HepG2 (cell line): ENCODE data around the gene DNAJC5. TPM values are rescaled to one million over a fixed set of nuclear protein-coding genes. Genes with fewer than 3 reads are reported as not detected.

Experiments used
- GABPB1 ChIP-seq: IDR thresholded peaks from 2 replicates; pipeline ENCODE4 v1.6.1; 2016; ENCODE audit warnings: mild to moderate bottlenecking, missing genetic modification reagents, moderate library complexity, missing compliant biosample characterization
- IKZF5 ChIP-seq: IDR thresholded peaks from 2 replicates; pipeline ENCODE4 v1.6.1; 2018; ENCODE audit warnings: missing genetic modification reagents, mild to moderate bottlenecking, missing compliant biosample characterization
- LBX2 ChIP-seq: sonication (generic); formaldehyde crosslinking; IDR thresholded peaks from 2 replicates; pipeline ENCODE4 v1.5.0; 2020; ENCODE audit warnings: missing genetic modification reagents, mild to moderate bottlenecking, borderline replicate concordance
- PBX2 ChIP-seq: IDR thresholded peaks from 2 replicates; pipeline ENCODE4 v1.6.1; 2016; ENCODE audit warnings: control low read depth
- RXRA ChIP-seq: sonication (generic); formaldehyde crosslinking; IDR thresholded peaks from 2 replicates; pipeline ENCODE4 v1.5.1; 2020; ENCODE audit warnings: missing genetic modification reagents
- SMARCE1 ChIP-seq: fragments of 450-650 bp; IDR thresholded peaks from 2 replicates; pipeline ENCODE4 v1.6.1; 2017; ENCODE audit warnings: borderline replicate concordance
- SNAPC4 ChIP-seq: sonication (generic); formaldehyde crosslinking; IDR thresholded peaks from 2 replicates; pipeline ENCODE4 v1.4.0; 2020; ENCODE audit warnings: mild to moderate bottlenecking, missing genetic modification reagents
- ZBTB20 ChIP-seq: sonication (generic); formaldehyde crosslinking; IDR thresholded peaks from 2 replicates; pipeline ENCODE4 v1.8.1; 2023; ENCODE audit warnings: missing genetic modification reagents, low read depth, mild to moderate bottlenecking, borderline replicate concordance
- ZGPAT ChIP-seq: IDR thresholded peaks from 2 replicates; pipeline ENCODE4 v1.6.1; 2016; ENCODE audit warnings: mild to moderate bottlenecking
- ZMAT3 ChIP-seq: sonication (generic); formaldehyde crosslinking; conservative IDR thresholded peaks from 2 replicates; pipeline ENCODE4 v1.7.0; 2021; ENCODE audit warnings: missing genetic modification reagents
- ZNF205 ChIP-seq: IDR thresholded peaks from 2 replicates; pipeline ENCODE4 v1.6.1; 2018; ENCODE audit warnings: missing biosample characterization, missing genetic modification reagents
- ZNF251 ChIP-seq: sonication (generic); formaldehyde crosslinking; IDR thresholded peaks from 2 replicates; pipeline ENCODE4 v1.9.0; 2021; ENCODE audit warnings: mild to moderate bottlenecking, missing genetic modification reagents
- ZNF430 ChIP-seq: sonication (generic); formaldehyde crosslinking; IDR thresholded peaks from 2 replicates; pipeline ENCODE4 v1.9.0; 2021; ENCODE audit warnings: mild to moderate bottlenecking, missing genetic modification reagents
- ZNF598 ChIP-seq: sonication (generic); formaldehyde crosslinking; IDR thresholded peaks from 2 replicates; pipeline ENCODE4 v1.5.1; 2020; ENCODE audit warnings: mild to moderate bottlenecking, missing genetic modification reagents, borderline replicate concordance
- ZNF614 ChIP-seq: IDR thresholded peaks from 2 replicates; pipeline ENCODE4 v1.6.1; 2018; ENCODE audit warnings: missing biosample characterization, missing genetic modification reagents, inconsistent platforms, borderline replicate concordance
- ZSCAN5A ChIP-seq: sonication (generic); formaldehyde crosslinking; IDR thresholded peaks from 2 replicates; pipeline ENCODE4 v1.8.0; 2022; ENCODE audit warnings: mild to moderate bottlenecking, missing genetic modification reagents, borderline replicate concordance
- polyA plus RNA-seq, 8 experiments: library from polyadenylated mRNA; depleted of rRNA in 3 of 8; stranded (reverse) in 7 of 8; unstranded in 1 of 8; fragments of >200 nt; fragmentation: Illumina TruSeq in 4 of 8; extraction: Trizol in 4 of 8; gene quantifications; 2 replicates each; pipeline versions ENCODE4 v1.2.1 to v1.2.3, GENCODE V29; 2011 to 2016; ENCODE audit warnings: low read depth in 4 of 8, missing spikeins in 1 of 8, mixed read lengths in 1 of 8; ENCODE audit not compliant: insufficient read depth in 1 of 8
- total RNA-seq, 5 experiments: library from RNA; depleted of rRNA; stranded (reverse); fragments of >200 nt; fragmentation: Illumina TruSeq; extraction: Trizol; gene quantifications; 2 replicates each; pipeline ENCODE4 v1.2.3, GENCODE V29; 2016; ENCODE audit warnings: low read depth in 1 of 5

DNAJC5 gene
- total and polyA plus RNA-seq, 2 of the 13 experiments (the other 11 are each of a cell fraction or from before 2014, with no cell fraction given) = 42.8 to 64.5 TPM

- TF ChIP-seq ZSCAN5A (CRISPR knock-in tag) (peak; percentile 77), ZNF251 (CRISPR knock-in tag) (peak; percentile 85; the same call in 1 of the 2 replicates), SMARCE1 (no peak), ZGPAT (CRISPR knock-in tag) (peak; percentile 84), ZNF205 (CRISPR knock-in tag) (0 out of 2 replicates have a peak, but pooled peaks have one; percentile 52), ZNF614 (CRISPR knock-in tag) (peak; percentile 81; the same call in 1 of the 2 replicates), PBX2 (CRISPR knock-in tag) (0 out of 2 replicates have a peak, but pooled peaks have one; percentile 24), GABPB1 (peak; percentile 87), LBX2 (CRISPR knock-in tag) (no peak), IKZF5 (CRISPR knock-in tag) (peak; percentile 72; the same call in 1 of the 2 replicates), ZMAT3 (CRISPR knock-in tag) (peak; percentile 92), ZNF598 (CRISPR knock-in tag) (peak; percentile 98; the same call in 1 of the 2 replicates), ZNF430 (CRISPR knock-in tag) (0 out of 2 replicates have a peak, but pooled peaks have one; percentile 39), ZBTB20 (CRISPR knock-in tag) (no peak), RXRA (CRISPR knock-in tag) (0 out of 2 replicates have a peak, but pooled peaks have one; percentile 48), SNAPC4 (CRISPR knock-in tag) (no peak)
These were observed 1.6 kb downstream of the DNAJC5 start (continued) for GRCh38 chr20:63896264-63897105.
